Activated CD4-positive, alpha-beta T cell treated with anti-CD3 and anti-CD28 coated beads, Interleukin-2, amount 50 U/mL, for 48 hours (primary cell): ENCODE results near the gene TAGLN2.
"Not testable (repeated sequence)": the region's sequence is repeated elsewhere in the genome, so short reads cannot be mapped to it uniquely, and the experiment has no call there.

Source experiments
- DNase-seq, 2 experiments: peaks; one replicate each; pipeline ENCODE4 v3.0.0-alpha.2; 2020

The TAGLN2 gene

GRCh38 chr1:159920651-159921050, 4.7 kb downstream of the TAGLN2 start:
- DNase-seq: no peak

DNA sequence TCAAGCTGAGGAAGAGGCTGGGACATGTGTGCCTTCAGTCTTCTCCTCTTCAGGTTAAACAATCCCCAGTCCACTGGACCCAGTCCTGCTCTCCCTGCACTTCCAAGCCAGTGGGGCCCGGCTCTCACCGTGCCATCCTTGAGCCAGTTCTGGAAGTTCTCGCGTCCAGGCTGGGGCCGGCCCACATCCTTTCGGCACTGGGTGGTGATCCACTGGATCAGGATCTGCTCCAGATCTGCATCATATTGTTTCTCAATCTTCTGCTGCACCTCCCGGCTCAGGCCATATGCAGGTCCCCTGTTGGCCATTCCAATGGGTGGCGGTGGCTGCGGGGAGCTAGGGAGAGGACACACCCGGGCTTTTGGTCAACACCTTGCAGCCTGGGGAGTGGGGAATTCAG, 5.1 kb downstream of the TAGLN2 start:
- DNase-seq: no peak

DNA sequence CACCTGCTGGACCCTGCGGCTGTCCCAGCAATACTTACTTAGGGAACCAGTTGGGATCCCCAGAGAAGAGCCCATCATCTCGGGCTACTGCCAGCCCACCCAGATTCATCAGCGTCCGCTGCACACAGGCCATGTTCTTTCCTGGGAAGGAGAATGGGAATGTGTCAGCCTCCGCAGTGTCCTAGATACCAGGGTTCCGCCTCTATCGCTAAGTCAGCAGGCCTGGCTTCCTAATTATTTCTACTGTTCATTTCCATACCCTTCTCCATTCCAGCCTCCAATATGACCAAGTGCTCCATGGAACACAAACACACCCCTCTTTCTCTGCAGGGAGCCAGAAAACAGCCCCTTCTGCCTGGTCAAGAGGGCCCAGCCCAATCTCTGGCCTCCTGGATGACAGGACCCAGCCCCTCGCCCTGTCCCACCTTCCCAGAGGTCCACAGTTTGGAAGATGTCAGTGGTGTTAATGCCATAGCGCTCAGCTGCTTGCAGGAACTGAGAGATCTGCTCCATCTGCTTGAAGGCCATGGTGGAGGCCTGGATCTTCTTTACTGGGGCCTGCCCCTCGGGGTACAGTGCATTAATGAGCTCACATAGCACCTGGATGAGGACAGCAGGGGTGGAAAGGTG, 6.0 kb downstream of the TAGLN2 start:
- DNase-seq: no peak

- no peak for DNase-seq
Observed at GRCh38 chr1:159918352-159919200, 6.7 kb downstream of the TAGLN2 start.

DNA sequence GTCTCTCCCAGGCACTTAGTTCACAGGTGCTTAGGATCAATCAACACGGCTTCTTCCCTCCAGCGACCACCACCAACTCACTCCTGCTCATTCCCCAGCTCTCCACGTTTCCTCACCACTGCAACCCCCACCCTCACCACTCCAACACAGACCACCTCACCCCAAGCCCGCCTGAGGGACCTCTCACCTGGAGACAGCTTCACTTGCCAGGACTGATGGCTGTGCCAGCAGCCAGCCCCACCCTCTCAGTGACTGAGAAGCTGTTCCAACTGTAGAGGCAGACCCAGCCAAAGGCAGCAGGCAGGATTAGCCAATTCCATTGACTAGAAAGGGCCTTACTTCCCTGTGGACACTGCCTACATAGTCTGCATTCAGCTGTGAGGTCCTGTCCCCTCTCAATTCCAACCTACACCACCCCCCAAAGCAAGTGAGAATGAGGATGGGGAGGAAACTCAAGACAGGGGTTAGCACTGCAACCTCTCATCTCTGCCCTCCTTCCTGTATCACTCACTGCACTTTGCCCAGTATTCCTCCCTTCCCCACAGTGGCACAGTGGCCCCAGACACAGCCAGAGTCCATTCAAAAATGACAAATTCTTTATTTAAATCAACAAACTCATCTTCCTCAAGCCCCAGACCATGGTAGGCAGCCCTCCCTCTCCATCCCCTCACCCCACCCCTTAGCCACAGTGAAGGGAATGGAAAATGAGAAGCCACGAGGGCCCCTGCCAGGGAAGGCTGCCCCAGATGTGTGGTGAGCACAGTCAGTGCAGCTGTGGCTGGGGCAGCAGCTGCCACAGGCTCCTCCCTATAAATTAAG, 7.6 kb downstream of the TAGLN2 start:
- DNase-seq: no peak

DNA sequence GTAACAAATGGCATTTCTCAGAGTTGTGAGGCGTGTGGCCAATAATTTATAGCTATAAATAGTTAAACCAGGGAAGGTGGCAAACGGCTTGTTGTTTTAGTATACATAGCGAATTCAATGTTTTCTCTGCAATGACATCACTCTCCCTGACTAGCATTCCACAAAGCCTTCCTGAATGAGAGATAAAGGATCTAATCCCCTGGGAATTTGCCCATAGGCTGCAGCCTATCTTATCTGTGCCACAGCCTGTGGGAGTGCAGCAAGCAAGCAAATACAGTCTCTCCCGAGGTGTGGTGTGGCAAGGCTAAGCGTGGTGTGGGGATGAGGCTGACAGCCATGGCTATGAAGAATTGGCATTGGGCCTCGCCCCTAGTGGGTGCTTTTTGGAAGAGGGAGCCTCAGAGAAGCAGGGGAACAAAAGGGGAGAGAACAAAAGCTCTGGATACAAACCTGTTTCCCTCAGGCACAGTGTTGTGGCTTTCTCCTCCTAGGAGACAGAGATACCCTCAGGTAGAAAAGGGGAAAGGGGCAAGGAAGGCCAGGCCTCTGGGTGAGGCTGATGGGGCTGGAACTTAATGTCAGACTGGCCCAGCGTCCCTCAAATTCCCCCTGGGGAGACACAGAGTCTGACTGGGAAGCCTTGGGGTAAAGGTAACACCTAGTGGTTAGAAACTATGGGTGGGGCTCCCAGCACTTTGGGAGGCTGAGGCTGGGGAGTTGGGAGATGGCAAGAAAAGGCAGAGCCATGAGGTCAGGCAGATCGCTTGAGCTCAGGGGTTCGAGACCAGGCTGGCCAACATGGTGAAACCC, 8.9 kb downstream of the TAGLN2 start:
- no peak for DNase-seq

DNA sequence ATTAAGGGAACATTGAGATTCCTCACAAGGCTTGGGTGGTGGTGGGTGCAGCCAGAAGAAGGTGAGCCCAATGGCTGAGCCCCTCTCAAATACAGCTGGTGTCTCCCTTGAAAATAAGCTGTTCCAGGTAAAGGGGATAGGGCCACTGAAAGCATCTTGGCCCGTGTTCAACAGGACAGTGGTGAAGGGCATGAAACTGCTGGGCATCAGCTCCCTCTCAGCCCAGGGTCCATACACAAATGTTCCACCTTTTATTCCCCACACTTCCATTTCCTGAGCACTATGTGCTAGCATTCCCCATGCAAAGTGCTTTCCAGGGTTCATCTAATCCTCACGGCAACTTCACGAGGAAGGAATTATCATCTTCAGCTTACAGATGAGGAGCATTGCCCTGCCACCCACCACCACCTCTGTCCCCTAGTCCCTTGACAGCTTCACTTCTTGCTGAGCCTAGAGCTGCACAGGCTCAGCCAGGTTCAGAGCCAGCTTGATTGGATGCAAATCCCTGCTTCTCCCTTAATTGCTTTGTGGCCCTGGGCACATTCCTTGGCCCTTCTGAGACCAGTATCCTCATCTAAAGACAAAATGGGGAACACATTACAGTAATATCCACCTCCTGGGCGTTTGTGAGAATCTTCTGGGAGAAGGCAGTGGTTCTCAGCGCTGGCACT, 9.6 kb downstream of the TAGLN2 start:
- DNase-seq: no peak

DNA sequence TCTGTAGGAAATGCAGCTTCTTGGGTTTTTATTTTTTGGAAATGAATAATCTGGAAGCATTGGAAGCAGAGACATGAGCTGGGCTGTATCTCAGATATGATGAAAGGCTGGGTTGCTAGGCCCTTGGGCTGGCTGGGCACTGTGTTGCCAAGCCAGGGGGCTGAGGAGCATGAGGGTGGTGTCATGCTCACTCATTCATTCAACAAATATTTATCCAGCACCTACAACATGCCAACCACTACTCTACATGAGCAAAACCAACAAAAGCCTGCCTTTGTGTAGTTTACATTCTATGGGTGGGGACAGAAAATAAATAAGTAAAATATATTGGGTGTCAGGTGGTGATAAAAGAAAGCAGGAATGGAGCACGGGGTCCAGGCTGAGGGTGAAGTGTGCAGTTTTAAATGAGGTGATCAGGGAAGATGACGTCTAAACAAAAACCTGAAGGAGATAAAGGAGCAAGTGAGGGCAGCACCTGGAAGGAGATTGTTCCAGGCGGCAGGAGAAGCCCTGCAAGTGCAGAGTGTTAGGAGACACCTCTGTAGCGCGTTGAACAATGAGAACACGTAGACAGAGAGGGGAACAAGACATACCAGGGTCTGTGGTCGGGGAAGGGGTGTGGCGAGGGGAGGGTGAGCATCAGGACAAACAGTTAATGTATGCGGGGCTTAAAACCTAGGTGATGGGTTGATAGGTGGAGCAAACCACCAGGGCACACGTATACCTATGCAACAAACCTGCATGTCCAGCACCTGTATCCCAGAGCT, 10.9 kb downstream of the TAGLN2 start:
- no peak for DNase-seq

- DNase-seq: no peak
Observed at GRCh38 chr1:159913451-159914192, 11.7 kb downstream of the TAGLN2 start.

DNA sequence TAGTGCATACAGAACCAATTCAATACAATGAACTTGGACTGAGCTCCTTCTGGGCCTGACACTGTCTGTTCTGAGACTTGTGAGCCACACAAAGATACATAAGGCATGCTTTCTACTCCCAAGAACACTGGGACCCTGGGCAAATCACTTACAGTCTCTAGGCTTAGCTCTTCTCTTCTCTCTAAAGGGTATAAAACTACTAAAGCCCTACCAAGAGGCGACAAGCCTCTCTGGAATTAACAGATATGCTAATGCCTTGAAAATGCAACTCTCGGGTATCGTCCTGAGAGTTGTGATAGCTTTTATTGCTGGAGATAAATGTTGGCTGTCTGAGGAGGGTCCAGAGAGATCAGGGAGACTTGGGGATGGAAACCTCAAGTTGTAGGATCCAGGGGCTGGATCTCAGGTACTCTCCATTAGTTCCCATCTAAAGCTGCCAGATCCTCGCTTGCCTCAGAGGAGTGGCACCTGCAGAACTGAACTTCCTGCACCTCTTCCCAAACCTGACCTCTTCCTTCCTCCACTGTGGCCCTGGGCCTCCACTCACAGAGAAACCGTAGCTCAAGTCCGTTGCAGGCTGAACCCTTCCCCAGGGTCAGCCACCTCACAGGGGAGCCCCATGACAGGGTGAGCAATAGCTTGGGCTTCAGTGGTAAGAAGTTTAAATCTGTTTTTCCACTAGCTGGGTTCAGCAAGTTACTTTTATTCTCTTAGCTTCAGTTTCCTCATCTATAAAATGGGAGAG, 13.8 kb downstream of the TAGLN2 start:
- peak; percentile 16 to 35 for DNase-seq

DNA sequence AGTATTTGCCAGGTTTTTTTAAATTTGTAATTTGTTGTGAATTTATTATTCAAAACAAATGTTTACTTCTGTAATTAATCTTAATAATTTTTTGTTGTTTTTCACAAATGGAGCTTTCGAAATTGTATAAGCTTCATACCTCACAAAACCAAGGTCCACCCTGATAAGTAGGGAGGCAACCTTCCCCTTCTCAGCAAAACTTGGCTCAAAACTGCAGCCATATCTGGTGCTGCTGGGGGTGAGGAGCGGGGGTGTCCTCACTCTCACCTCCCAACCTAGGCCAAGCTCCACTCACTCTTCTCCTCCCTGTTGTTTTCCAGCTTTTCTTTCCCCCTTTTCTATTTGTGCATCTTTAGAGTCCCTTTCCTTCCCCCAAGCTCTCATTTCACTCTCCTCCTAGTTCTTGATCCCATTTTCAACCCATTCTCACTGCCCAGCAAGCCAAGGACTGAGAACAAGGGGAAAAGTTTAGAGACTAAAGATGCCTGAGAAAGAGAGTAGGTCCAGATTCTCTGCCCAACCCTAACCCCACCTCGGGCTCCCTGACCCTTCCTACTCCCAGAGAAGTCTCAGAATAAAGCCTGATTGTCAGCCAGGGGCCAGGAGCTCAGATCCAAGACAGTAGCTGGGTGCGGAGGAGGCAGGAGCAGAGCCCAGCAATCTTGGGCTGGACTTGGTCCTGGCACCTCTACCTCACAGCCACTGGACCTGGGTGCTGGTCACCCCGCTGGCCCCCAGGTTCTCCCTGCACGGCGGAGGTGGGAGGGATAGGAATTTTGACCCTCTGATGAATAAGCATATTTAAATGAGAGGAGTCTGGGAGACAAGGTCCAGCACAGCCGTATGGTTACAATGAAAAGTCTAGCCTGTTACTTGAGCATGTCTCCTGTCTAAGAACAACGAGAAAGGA, 17.0 kb downstream of the TAGLN2 start:
- DNase-seq: no peak

GRCh38 chr1:159906960-159907359, 18.3 kb downstream of the TAGLN2 start:
- no peak for DNase-seq

GRCh38 chr1:159904036-159904435, 21.3 kb downstream of the TAGLN2 start:
- not testable (repeated sequence) for DNase-seq

GRCh38 chr1:159902541-159902940, 22.8 kb downstream of the TAGLN2 start:
- no peak for DNase-seq

- DNase-seq: no peak
Observed at GRCh38 chr1:159900755-159901360, 24.4 kb downstream of the TAGLN2 start.

GRCh38 chr1:159900086-159900680, 25.1 kb downstream of the TAGLN2 start, which contains the start of gene CFAP45:
TSS of gene CFAP45 (minus strand) at chr1:159900165. CDS start at chr1:159900098, 67 bp downstream.
- no peak for DNase-seq

GRCh38 chr1:159899634-159900033, 25.7 kb downstream of the TAGLN2 start:
- not testable (repeated sequence) for DNase-seq

DNA sequence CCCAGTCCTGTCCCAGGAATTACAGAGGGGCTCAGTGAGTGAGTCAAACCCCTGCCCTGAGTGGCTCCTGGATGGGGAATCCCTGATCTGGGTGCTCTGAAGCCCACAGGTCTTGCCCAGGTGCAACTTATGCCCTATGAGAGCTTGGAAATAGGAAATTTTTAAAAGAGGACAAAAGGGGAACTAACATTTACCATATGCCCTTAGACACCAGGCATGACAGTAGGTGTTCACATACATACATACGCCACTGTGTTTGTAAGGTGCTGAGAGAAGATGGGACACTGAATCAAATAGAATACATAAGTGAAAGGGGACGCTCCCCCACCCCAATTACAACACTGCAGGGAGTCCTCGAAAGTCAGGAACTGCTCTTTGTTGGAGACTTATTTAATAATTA, 26.8 kb downstream of the TAGLN2 start:
- no peak for DNase-seq
